ENCODE data around the gene AFAP1L2. TPM values are rescaled to one million over a fixed set of nuclear protein-coding genes. Genes with fewer than 3 reads are reported as not detected.

AFAP1L2 gene
- polyA plus RNA-seq, 1 donor from 2014 or later: 0.88 TPM

- Histone ChIP-seq H3K9me3 (ENCODE audit: low read length) (no peaks in the 10 kb centered on the region), H3K4me3 (ENCODE audit: low read length) (no peak overlapping the region), H3K9ac (ENCODE audit: low read length) (no peak overlapping the region), H3K4me2 (ENCODE audit: low read length) (no peak overlapping the region), H4K20me1 (ENCODE audit: insufficient read depth) (no peaks in the 10 kb centered on the region), H3K79me2 (replicated peaks; ENCODE audit: insufficient read depth, low read length) (no peaks in the 10 kb centered on the region), H3F3A (ENCODE audit: insufficient read depth, low read length, poor library complexity, severe bottlenecking) (no peaks in the 10 kb centered on the region), H2AFZ (ENCODE audit: low read depth, low read length) (no peak overlapping the region), H3K27me3 (ENCODE audit: insufficient read depth, low read depth, low read length) (peaks cover 32% of the 10 kb centered on the region), H3K36me3 (ENCODE audit: insufficient read depth, low read length) (no peaks in the 10 kb centered on the region), H3K9me2 (ENCODE audit: insufficient read depth, low read length) (no peaks in the 10 kb centered on the region), H3K27ac (ENCODE audit: low read length) (no peak overlapping the region)
- TF ChIP-seq EP300 (conservative IDR thresholded peaks at IDR 0.05; ENCODE audit: poor library complexity, severe bottlenecking): no peak
- TF ChIP-seq TAF1 (IDR thresholded peaks at IDR 0.05; ENCODE audit: low read depth): no peak
- TF ChIP-seq MXI1 (conservative IDR thresholded peaks at IDR 0.05; ENCODE audit: poor library complexity, severe bottlenecking): no peak
- TF ChIP-seq REST (IDR thresholded peaks at IDR 0.05; ENCODE audit: borderline replicate concordance): no peak
- TF ChIP-seq RAD21 (conservative IDR thresholded peaks at IDR 0.05): no peak
- no peak for TF ChIP-seq CTCF (IDR thresholded peaks at IDR 0.05; ENCODE audit: poor library complexity, severe bottlenecking)
- no peak for TF ChIP-seq SMC3 (conservative IDR thresholded peaks at IDR 0.05; ENCODE audit: poor library complexity)
- no peak for TF ChIP-seq EZH2 (IDR thresholded peaks at IDR 0.05; ENCODE audit: borderline replicate concordance, insufficient read depth, low read length, poor library complexity, severe bottlenecking)
- TF ChIP-seq POLR2AphosphoS5 (IDR thresholded peaks at IDR 0.05): no peak
Measured at GRCh38 chr10:114399576-114399975, 4.7 kb downstream of the AFAP1L2 start.

- Histone ChIP-seq H3K9me3 (ENCODE audit: low read length) (no peaks in the 10 kb centered on the region), H3F3A (ENCODE audit: insufficient read depth, low read length, poor library complexity, severe bottlenecking) (no peaks in the 10 kb centered on the region), H3K4me2 (ENCODE audit: low read length) (no peak overlapping the region), H4K20me1 (ENCODE audit: insufficient read depth) (no peaks in the 10 kb centered on the region), H2AFZ (ENCODE audit: low read depth, low read length) (no peak overlapping the region), H3K4me3 (ENCODE audit: low read length) (no peak overlapping the region), H3K27ac (ENCODE audit: low read length) (no peak overlapping the region), H3K9ac (ENCODE audit: low read length) (no peak overlapping the region), H3K9me2 (ENCODE audit: insufficient read depth, low read length) (no peaks in the 10 kb centered on the region), H3K27me3 (ENCODE audit: insufficient read depth, low read depth, low read length) (peaks cover 23% of the 10 kb centered on the region), H3K36me3 (ENCODE audit: insufficient read depth, low read length) (no peaks in the 10 kb centered on the region), H3K79me2 (replicated peaks; ENCODE audit: insufficient read depth, low read length) (no peaks in the 10 kb centered on the region)
- no peak for TF ChIP-seq MXI1 (conservative IDR thresholded peaks at IDR 0.05; ENCODE audit: poor library complexity, severe bottlenecking)
- TF ChIP-seq EP300 (conservative IDR thresholded peaks at IDR 0.05; ENCODE audit: poor library complexity, severe bottlenecking): no peak
- TF ChIP-seq RAD21 (conservative IDR thresholded peaks at IDR 0.05): no peak
- TF ChIP-seq REST (IDR thresholded peaks at IDR 0.05; ENCODE audit: borderline replicate concordance): no peak
- no peak for TF ChIP-seq CTCF (IDR thresholded peaks at IDR 0.05; ENCODE audit: poor library complexity, severe bottlenecking)
- no peak for TF ChIP-seq POLR2AphosphoS5 (IDR thresholded peaks at IDR 0.05)
- no peak for TF ChIP-seq TAF1 (IDR thresholded peaks at IDR 0.05; ENCODE audit: low read depth)
- TF ChIP-seq SMC3 (conservative IDR thresholded peaks at IDR 0.05; ENCODE audit: poor library complexity): no peak
- TF ChIP-seq EZH2 (IDR thresholded peaks at IDR 0.05; ENCODE audit: borderline replicate concordance, insufficient read depth, low read length, poor library complexity, severe bottlenecking): no peak
Measured at GRCh38 chr10:114398587-114399331, 5.5 kb downstream of the AFAP1L2 start.

Data from neural cell (in vitro differentiated cells).